KMS-11 (cell line): ENCODE measurements around the gene RAB3A.

ENCODE experiments used
- H2AFZ ChIP-seq: fragments of 200-600 bp; sonication (generic); 2 replicates; pipeline ENCODE4 v1.6.1; 2016; ENCODE audit warnings: antibody characterized with exemption, mixed run types, low read depth
- H3K27ac ChIP-seq: fragments of 200-600 bp; sonication (generic); 2 replicates; pipeline ENCODE4 v1.6.1; 2016; ENCODE audit warnings: mild to moderate bottlenecking, mixed run types
- H3K27me3 ChIP-seq: fragments of 200-600 bp; sonication (generic); 2 replicates; pipeline ENCODE4 v1.6.1; 2017; ENCODE audit warnings: mild to moderate bottlenecking, low read depth, mixed run types, moderate library complexity; ENCODE audit not compliant: insufficient read depth
- H3K36me3 ChIP-seq: fragments of 200-600 bp; sonication (generic); 2 replicates; pipeline ENCODE4 v1.6.1; 2017; ENCODE audit warnings: mild to moderate bottlenecking, mixed run types; ENCODE audit not compliant: insufficient read depth
- H3K4me1 ChIP-seq: fragments of 200-600 bp; sonication (generic); 2 replicates; pipeline ENCODE4 v1.6.1; 2016; ENCODE audit warnings: mild to moderate bottlenecking, low read depth, mixed run types; ENCODE audit not compliant: poor library complexity, severe bottlenecking
- H3K4me2 ChIP-seq: fragments of 200-600 bp; sonication (generic); 2 replicates; pipeline ENCODE4 v1.7.0; 2016; ENCODE audit warnings: mild to moderate bottlenecking, mixed run types
- H3K4me3 ChIP-seq: fragments of 200-600 bp; sonication (generic); IDR thresholded peaks from 2 replicates; pipeline ENCODE4 v1.6.1; 2017; ENCODE audit warnings: low read depth, low read length, mixed read lengths; ENCODE audit not compliant: insufficient read depth
- H3K79me2 ChIP-seq: fragments of 200-600 bp; sonication (generic); 2 replicates; pipeline ENCODE4 v1.6.1; 2016; ENCODE audit warnings: low read depth, mixed run types; ENCODE audit not compliant: insufficient read depth
- H3K9ac ChIP-seq: fragments of 200-600 bp; sonication (generic); 2 replicates; pipeline ENCODE4 v1.6.1; 2016; ENCODE audit warnings: mild to moderate bottlenecking, mixed run types
- H4K20me1 ChIP-seq: fragments of 200-600 bp; sonication (generic); 2 replicates; pipeline ENCODE4 v1.6.1; 2016; ENCODE audit warnings: mild to moderate bottlenecking, mixed run types; ENCODE audit not compliant: insufficient read depth
- CTCF ChIP-seq: fragments of 200-600 bp; sonication (generic); conservative IDR thresholded peaks from 2 replicates; pipeline ENCODE4 v1.6.1; 2017; ENCODE audit warnings: low read depth, mild to moderate bottlenecking, antibody characterized with exemption, low read length, moderate library complexity, mixed read lengths

The RAB3A gene

DNA sequence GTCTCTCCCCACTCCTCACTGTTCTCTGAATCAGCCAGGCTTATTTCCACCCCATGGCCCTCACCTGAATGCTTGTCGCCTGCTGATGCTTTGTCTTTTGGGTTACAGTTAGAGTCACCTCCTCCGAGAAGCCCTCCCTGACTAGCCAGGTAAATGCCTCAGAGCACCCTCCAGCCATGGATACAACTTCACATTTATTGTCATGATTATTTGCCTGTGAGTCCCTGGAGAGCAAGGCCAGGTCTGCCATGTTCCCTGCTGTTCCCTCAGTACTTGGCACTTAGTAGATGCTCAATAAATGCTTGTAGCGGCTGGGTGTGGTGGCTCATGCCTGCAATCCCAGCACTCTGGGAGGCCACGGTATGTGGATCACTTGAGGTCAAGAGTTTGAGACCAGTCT lies 26.1 kb upstream of the RAB3A start:
- no peak overlapping the region for H3K4me2 ChIP-seq
- no peak overlapping the region for H3K9ac ChIP-seq
- no peak for TF ChIP-seq CTCF
- H3K27ac ChIP-seq = no peak overlapping the region
- H3K4me3 ChIP-seq = no peak overlapping the region
- H4K20me1 ChIP-seq = no peaks in the 10 kb centered on the region
- no peaks in the 10 kb centered on the region for H3K36me3 ChIP-seq
- H3K27me3 ChIP-seq = peaks cover 72% of the 10 kb centered on the region
- no peaks in the 10 kb centered on the region for H3K79me2 ChIP-seq
- no peak overlapping the region for H2AFZ ChIP-seq
- H3K4me1 ChIP-seq = peaks cover 5% of the 10 kb centered on the region

DNA sequence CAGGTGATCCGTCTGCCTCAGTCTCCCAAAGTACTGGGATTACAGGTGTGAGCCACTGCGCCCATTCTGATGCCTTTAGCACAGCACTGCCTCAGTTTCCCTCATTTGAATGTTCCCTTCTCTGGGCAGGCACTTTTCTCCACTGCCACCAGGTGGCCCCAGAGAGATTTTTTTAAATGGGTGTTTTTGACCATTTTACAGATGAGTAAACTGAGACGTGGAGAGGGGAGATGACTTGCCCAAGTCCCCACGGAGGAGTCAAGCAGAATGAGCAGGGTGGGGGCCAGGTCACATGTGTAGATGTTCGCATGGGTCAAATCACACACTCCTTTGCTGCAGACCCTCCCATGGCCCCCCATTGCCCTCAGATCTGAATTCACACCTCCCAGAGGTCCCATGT lies 25.6 kb upstream of the RAB3A start:
- H3K4me1 ChIP-seq = peaks cover 7% of the 10 kb centered on the region
- H3K27ac ChIP-seq = no peak overlapping the region
- H3K27me3 ChIP-seq = peaks cover 70% of the 10 kb centered on the region
- no peak overlapping the region for H3K9ac ChIP-seq
- no peak overlapping the region for H3K4me3 ChIP-seq
- no peaks in the 10 kb centered on the region for H3K79me2 ChIP-seq
- TF ChIP-seq CTCF = peak; percentile 69
- H3K4me2 ChIP-seq = no peak overlapping the region
- H2AFZ ChIP-seq = no peak overlapping the region
- no peaks in the 10 kb centered on the region for H4K20me1 ChIP-seq
- H3K36me3 ChIP-seq = no peaks in the 10 kb centered on the region

GRCh38 chr19:18227781-18228271 lies 24.0 kb upstream of the RAB3A start:
- H3K9ac ChIP-seq = no peak overlapping the region
- H4K20me1 ChIP-seq = no peaks in the 10 kb centered on the region
- H3K79me2 ChIP-seq = no peaks in the 10 kb centered on the region
- no peak overlapping the region for H3K27ac ChIP-seq
- TF ChIP-seq CTCF = no peak
- H3K36me3 ChIP-seq = no peaks in the 10 kb centered on the region
- peaks cover 66% of the 10 kb centered on the region for H3K27me3 ChIP-seq
- no peak overlapping the region for H3K4me2 ChIP-seq
- H3K4me3 ChIP-seq = no peak overlapping the region
- H2AFZ ChIP-seq = no peak overlapping the region
- peaks cover 7% of the 10 kb centered on the region for H3K4me1 ChIP-seq

DNA sequence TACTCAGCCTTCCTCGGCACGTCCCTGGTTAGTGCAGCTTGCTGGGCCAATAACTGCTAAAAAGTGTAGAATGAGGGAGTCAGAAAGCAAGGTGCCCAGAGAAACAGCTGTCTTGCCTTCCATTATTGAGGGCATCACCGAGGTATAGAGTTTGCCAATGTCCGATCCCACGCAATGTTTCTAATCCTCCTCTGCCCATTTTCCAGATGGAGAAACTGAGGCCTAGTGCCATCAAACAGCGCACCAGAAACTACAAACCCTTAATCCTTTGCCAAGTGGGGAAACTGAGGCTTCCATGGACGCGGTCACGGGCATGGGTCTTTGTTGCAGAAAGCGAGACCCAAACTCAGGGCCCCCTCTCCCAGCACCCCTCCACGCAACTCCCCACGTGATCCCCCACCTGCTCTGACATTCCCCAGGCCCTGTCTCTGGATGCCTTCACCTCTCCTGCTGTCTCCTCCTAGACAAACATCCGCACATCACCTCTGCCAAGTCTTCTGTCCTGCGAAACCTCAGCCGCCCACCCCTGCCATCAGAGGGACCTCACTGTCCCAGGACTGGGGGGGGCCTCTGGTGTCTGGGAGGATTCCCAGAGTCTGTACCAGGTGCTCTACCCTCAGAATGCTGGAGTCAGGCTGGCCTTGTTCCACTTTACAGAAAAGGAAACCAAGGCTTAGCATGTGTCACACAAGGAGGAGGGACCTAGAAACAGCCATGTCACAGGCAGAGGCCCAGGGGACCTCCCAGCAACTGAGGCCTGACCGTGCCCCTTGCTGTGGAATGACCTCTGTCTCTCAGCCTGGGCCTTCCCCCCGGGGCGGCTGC lies 23.3 kb upstream of the RAB3A start:
- H2AFZ ChIP-seq = no peak overlapping the region
- H3K79me2 ChIP-seq = no peaks in the 10 kb centered on the region
- H4K20me1 ChIP-seq = no peaks in the 10 kb centered on the region
- no peak overlapping the region for H3K9ac ChIP-seq
- H3K27me3 ChIP-seq = peaks cover 70% of the 10 kb centered on the region
- no peak overlapping the region for H3K4me2 ChIP-seq
- TF ChIP-seq CTCF = no peak
- H3K4me1 ChIP-seq = peaks cover 7% of the 10 kb centered on the region
- H3K27ac ChIP-seq = no peak overlapping the region
- no peak overlapping the region for H3K4me3 ChIP-seq
- H3K36me3 ChIP-seq = no peaks in the 10 kb centered on the region
